ENCODE measurements around the gene TNNI3.
"Not testable (repeated sequence)": the region's sequence is repeated elsewhere in the genome, so short reads cannot be mapped to it uniquely, and the experiment has no call there.

TNNI3 gene

DNA sequence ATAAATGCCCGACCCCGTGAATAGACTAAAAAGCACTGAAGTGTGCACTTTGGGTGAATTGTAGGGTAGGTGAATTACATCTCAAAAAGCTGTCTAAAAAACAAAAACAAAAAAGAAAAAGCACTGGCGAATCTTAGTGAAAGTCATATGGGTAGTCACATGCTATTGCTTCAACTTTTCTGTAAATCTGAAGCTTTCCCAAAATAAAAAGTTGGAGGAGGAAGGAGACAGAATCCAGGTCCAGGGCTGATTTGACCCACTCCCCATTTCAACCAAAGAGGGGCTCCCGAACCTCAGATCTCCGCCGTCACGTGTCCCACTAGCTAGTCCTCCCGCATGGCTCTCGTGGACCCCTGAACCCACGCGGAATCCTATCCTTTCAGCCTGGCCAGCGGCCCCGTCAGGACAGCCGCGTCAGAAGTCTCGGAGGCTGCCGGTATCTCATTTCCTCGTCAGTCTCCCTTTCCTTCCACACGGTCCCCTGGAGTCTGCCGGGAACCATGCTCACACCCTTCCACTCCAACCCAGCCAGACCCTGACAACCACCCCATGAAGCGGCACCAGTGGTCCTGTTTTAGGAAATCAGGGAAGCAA lies 46.2 kb downstream of the TNNI3 start:
- no peak overlapping the region for H3K4me3 ChIP-seq (ENCODE audit: low read length)
- TF ChIP-seq, protein P1, sequence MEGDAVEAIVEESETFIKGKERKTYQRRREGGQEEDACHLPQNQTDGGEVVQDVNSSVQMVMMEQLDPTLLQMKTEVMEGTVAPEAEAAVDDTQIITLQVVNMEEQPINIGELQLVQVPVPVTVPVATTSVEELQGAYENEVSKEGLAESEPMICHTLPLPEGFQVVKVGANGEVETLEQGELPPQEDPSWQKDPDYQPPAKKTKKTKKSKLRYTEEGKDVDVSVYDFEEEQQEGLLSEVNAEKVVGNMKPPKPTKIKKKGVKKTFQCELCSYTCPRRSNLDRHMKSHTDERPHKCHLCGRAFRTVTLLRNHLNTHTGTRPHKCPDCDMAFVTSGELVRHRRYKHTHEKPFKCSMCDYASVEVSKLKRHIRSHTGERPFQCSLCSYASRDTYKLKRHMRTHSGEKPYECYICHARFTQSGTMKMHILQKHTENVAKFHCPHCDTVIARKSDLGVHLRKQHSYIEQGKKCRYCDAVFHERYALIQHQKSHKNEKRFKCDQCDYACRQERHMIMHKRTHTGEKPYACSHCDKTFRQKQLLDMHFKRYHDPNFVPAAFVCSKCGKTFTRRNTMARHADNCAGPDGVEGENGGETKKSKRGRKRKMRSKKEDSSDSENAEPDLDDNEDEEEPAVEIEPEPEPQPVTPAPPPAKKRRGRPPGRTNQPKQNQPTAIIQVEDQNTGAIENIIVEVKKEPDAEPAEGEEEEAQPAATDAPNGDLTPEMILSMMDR (IDR thresholded peaks at IDR 0.05; ENCODE audit: insufficient read depth, low read depth, low read length, missing control alignments): no peak
- no peak for DNase-seq (ENCODE audit: low read depth)

GRCh38 chr19:55109527-55110291 lies 47.8 kb downstream of the TNNI3 start:
- TF ChIP-seq, protein P1 (IDR thresholded peaks at IDR 0.05; ENCODE audit: insufficient read depth, low read depth, low read length, missing control alignments): no peak
- no peak for DNase-seq (ENCODE audit: low read depth)
- no peak overlapping the region for H3K4me3 ChIP-seq (ENCODE audit: low read length)

DNA sequence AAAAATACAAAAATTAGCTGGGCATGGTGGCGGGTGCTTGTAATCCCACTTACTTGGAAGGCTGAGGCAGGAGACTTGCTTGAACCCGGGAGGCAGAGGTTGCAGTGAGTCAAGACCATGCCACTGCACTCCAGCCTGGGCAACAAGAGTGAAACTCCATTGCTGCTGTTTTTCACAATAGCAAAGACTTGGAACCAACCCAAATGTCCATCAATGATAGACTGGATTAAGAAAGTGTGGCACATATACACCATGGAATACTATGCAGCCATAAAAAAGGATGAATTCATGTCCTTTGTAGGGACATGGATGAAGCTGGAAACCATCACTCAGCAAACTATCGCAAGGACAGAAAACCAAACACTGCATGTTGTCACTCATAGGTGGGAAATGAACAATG lies 50.3 kb downstream of the TNNI3 start:
- DNase-seq (ENCODE audit: low read depth); H3K4me3 ChIP-seq (ENCODE audit: low read length): not testable (repeated sequence)

DNA sequence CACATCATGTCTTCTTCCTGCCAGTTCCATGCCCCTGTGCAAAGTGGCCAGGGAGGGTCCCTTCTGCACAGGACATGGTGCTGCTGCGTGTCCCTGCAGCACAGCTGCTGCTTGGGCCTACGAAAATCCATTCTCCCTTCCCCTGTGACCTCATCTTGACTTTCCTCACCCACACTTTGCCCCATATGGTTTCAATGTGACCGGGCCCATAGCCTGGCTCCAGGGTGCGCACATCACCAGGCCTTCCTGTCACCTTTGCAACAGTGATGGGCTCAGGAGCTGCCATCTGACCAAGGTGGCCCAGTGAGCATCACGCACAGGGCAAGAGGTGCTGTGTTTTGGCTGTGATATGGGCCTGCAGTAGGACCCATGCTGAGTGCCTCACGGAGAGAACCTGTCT lies 50.9 kb downstream of the TNNI3 start:
- no peak overlapping the region for H3K4me3 ChIP-seq (ENCODE audit: low read length)
- TF ChIP-seq, protein P1 (IDR thresholded peaks at IDR 0.05; ENCODE audit: insufficient read depth, low read depth, low read length, missing control alignments): no peak
- DNase-seq (ENCODE audit: low read depth): no peak

- no peak for DNase-seq (ENCODE audit: low read depth)
- TF ChIP-seq, protein P1 (IDR thresholded peaks at IDR 0.05; ENCODE audit: insufficient read depth, low read depth, low read length, missing control alignments): no peak
- no peak overlapping the region for H3K4me3 ChIP-seq (ENCODE audit: low read length)
Measured at GRCh38 chr19:55105237-55105636, 52.3 kb downstream of the TNNI3 start.

- no peak overlapping the region for H3K4me3 ChIP-seq (ENCODE audit: low read length)
- no peak for DNase-seq (ENCODE audit: low read depth)
- TF ChIP-seq, protein P1 (IDR thresholded peaks at IDR 0.05; ENCODE audit: insufficient read depth, low read depth, low read length, missing control alignments): no peak
Measured at GRCh38 chr19:55103190-55103589, 54.3 kb downstream of the TNNI3 start.
